ENCODE results near the gene SCARB1.

- no peak for TF ChIP-seq POLR2A (IDR thresholded peaks at IDR 0.05)
- TF ChIP-seq CTCF (IDR thresholded peaks at IDR 0.05), result no peak
- no peak for TF ChIP-seq POLR2AphosphoS5 (IDR thresholded peaks at IDR 0.05)
- TF ChIP-seq EP300 (IDR thresholded peaks at IDR 0.05; ENCODE audit: low read depth), result no peak
These were observed 48.7 kb downstream of the SCARB1 start for GRCh38 chr12:124814741-124815613.
